A549 (cell line): ENCODE measurements around the gene KCNAB2.

Experiments
- CEBPB ChIP-seq, 2 experiments: fragments of >200 bp in 1 of 2; sonication (Bioruptor Twin) in 1 of 2; formaldehyde crosslinking in 1 of 2; IDR thresholded peaks; 2 replicates each; pipeline ENCODE4 v1.6.1; 2012 to 2016
- HOXB13 ChIP-seq: fragments of 250-450 bp; sonication (Bioruptor Pico); IDR thresholded peaks from 2 replicates; pipeline ENCODE4 v1.5.0; 2020; ENCODE audit warnings: low read depth, mild to moderate bottlenecking, moderate library complexity
- MAZ ChIP-seq: fragments of 150-350 bp; IDR thresholded peaks from 2 replicates; pipeline ENCODE4 v1.6.1; 2014; ENCODE audit warnings: antibody characterized with exemption, low read depth, low read length, borderline replicate concordance
- POLR2A ChIP-seq: IDR thresholded peaks from 2 replicates; pipeline ENCODE4 v1.6.1; 2012; ENCODE audit warnings: mild to moderate bottlenecking, low read length
- RAD21 ChIP-seq, 2 experiments: fragments of >200 bp in 1 of 2; sonication (Bioruptor Twin) in 1 of 2; formaldehyde crosslinking in 1 of 2; IDR thresholded peaks in 1 of 2; conservative IDR thresholded peaks in 1 of 2; 2 replicates in 1 of 2; 3 replicates in 1 of 2; pipeline ENCODE4 v1.6.1; 2012 to 2018; ENCODE audit warnings: inconsistent platforms in 1 of 2
- RARB ChIP-seq: fragments of 250-450 bp; sonication (Bioruptor Pico); IDR thresholded peaks from 2 replicates; pipeline ENCODE4 v1.8.0; 2021; ENCODE audit warnings: mild to moderate bottlenecking, moderate library complexity
- TF ChIP-seq, protein P1 (sequence below): fragments of >200 bp; sonication (Bioruptor Twin); formaldehyde crosslinking; IDR thresholded peaks from 3 replicates; pipeline ENCODE4 v1.5.1; 2016
- TF ChIP-seq, protein P2 (sequence below): fragments of 250-450 bp; sonication (Bioruptor Pico); IDR thresholded peaks from 2 replicates; pipeline ENCODE4 v1.5.0; 2021; ENCODE audit warnings: mild to moderate bottlenecking, moderate library complexity, borderline replicate concordance
- TF ChIP-seq, protein P3 (sequence below): IDR thresholded peaks from 2 replicates; pipeline ENCODE4 v1.6.1; 2012

DNA sequence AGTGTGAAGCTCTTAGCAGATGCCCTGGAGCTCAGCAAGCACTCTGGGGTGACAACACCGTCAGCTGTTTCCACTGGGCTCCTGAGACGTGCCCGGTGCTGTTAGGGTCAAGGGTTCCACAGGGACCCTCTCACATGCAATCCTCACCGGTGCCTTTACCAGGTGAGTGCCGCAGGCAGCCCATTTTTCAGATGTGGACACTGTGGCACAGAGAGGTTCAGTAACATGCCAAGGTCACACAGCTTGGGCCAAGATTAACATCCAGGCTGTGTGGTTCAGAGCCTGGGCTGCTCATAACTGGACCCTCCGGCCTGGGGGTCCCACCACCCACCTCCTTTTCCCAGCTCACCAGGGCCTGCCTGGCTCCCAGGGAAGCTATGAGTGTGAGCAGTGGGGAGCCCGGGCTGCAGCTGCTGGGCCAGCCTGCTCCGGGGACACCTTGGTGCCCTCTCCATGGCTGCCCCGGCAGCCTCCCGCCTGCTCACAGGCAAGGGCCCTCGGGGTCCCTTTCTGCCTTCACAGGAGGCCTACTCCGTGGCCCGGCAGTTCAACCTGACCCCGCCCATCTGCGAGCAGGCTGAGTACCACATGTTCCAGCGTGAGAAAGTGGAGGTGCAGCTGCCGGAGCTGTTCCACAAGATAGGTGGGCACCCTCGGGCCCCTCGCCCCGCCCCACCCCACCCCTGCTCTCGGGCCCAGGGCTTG, 49.3 kb downstream of the KCNAB2 start:
- TF ChIP-seq, protein P1, sequence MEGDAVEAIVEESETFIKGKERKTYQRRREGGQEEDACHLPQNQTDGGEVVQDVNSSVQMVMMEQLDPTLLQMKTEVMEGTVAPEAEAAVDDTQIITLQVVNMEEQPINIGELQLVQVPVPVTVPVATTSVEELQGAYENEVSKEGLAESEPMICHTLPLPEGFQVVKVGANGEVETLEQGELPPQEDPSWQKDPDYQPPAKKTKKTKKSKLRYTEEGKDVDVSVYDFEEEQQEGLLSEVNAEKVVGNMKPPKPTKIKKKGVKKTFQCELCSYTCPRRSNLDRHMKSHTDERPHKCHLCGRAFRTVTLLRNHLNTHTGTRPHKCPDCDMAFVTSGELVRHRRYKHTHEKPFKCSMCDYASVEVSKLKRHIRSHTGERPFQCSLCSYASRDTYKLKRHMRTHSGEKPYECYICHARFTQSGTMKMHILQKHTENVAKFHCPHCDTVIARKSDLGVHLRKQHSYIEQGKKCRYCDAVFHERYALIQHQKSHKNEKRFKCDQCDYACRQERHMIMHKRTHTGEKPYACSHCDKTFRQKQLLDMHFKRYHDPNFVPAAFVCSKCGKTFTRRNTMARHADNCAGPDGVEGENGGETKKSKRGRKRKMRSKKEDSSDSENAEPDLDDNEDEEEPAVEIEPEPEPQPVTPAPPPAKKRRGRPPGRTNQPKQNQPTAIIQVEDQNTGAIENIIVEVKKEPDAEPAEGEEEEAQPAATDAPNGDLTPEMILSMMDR, result no peak
- TF ChIP-seq RARB (CRISPR knock-in tag), result no peak
- TF ChIP-seq, protein P2, sequence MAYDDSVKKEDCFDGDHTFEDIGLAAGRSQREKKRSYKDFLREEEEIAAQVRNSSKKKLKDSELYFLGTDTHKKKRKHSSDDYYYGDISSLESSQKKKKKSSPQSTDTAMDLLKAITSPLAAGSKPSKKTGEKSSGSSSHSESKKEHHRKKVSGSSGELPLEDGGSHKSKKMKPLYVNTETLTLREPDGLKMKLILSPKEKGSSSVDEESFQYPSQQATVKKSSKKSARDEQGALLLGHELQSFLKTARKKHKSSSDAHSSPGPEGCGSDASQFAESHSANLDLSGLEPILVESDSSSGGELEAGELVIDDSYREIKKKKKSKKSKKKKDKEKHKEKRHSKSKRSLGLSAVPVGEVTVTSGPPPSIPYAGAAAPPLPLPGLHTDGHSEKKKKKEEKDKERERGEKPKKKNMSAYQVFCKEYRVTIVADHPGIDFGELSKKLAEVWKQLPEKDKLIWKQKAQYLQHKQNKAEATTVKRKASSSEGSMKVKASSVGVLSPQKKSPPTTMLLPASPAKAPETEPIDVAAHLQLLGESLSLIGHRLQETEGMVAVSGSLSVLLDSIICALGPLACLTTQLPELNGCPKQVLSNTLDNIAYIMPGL (CRISPR knock-in tag), result no peak
- TF ChIP-seq POLR2A, result no peak
- TF ChIP-seq CEBPB (IDR thresholded peaks at IDR 0.05), result no peak
- TF ChIP-seq, protein P3, sequence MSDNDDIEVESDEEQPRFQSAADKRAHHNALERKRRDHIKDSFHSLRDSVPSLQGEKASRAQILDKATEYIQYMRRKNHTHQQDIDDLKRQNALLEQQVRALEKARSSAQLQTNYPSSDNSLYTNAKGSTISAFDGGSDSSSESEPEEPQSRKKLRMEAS, result no peak
- TF ChIP-seq RAD21 (conservative IDR thresholded peaks at IDR 0.05 in 1 of 2, IDR thresholded peaks at IDR 0.05 in 1 of 2), result no peak
- no peak for TF ChIP-seq MAZ
- TF ChIP-seq HOXB13 (CRISPR knock-in tag), result no peak
